Mammary epithelial cell (primary cell): ENCODE results near the gene HNRNPA3.

Experiments used
- EZH2 ChIP-seq: IDR thresholded peaks from 2 replicates; pipeline ENCODE4 v1.6.1; 2012; ENCODE audit warnings: low read length, inconsistent platforms, borderline replicate concordance
- TF ChIP-seq, protein P1 (sequence below), 2 donors: IDR thresholded peaks in 1 of 2; conservative IDR thresholded peaks in 1 of 2; 2 replicates each; pipeline ENCODE4 v1.5.1; 2011 to 2012; ENCODE audit warnings: inconsistent platforms in 2 of 2, low read length in 2 of 2, mild to moderate bottlenecking in 2 of 2, control low read depth in 1 of 2, low read depth in 1 of 2; ENCODE audit not compliant: insufficient read depth in 1 of 2; ENCODE audit errors: extremely low read depth in 1 of 2

- TF ChIP-seq, protein P1, sequence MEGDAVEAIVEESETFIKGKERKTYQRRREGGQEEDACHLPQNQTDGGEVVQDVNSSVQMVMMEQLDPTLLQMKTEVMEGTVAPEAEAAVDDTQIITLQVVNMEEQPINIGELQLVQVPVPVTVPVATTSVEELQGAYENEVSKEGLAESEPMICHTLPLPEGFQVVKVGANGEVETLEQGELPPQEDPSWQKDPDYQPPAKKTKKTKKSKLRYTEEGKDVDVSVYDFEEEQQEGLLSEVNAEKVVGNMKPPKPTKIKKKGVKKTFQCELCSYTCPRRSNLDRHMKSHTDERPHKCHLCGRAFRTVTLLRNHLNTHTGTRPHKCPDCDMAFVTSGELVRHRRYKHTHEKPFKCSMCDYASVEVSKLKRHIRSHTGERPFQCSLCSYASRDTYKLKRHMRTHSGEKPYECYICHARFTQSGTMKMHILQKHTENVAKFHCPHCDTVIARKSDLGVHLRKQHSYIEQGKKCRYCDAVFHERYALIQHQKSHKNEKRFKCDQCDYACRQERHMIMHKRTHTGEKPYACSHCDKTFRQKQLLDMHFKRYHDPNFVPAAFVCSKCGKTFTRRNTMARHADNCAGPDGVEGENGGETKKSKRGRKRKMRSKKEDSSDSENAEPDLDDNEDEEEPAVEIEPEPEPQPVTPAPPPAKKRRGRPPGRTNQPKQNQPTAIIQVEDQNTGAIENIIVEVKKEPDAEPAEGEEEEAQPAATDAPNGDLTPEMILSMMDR (conservative IDR thresholded peaks at IDR 0.05 in 1 of 2, IDR thresholded peaks at IDR 0.05 in 1 of 2; ENCODE audit: extremely low read depth in 1 of 2, insufficient read depth in 1 of 2, low read depth in 1 of 2, low read length in 2 of 2) = no peak
- TF ChIP-seq EZH2 = no peak
Observed at GRCh38 chr2:177183860-177184259, 28.7 kb upstream of the HNRNPA3 start.
